T-helper 2 cell treated with Interferon-gamma antibody and Interleukin-4, amounts not matched to agents 100 ng/mL and 5 ng/mL, for 36 hours (primary cell): ENCODE measurements around the gene UNC80. TPM values are rescaled to one million over a fixed set of nuclear protein-coding genes. Genes with fewer than 3 reads are reported as not detected.

Source experiments
- intact Hi-C: fragments of 100-400 bp; cut with micrococcal nuclease; formaldehyde crosslinking; loops from one replicate; pipeline ENCODE4 v1.15.1; 2023
- total RNA-seq: library from RNA; stranded (reverse); gene quantifications from 2 replicates; pipeline ENCODE4 v1.2.3, GENCODE V29; 2022

The UNC80 gene
- total RNA-seq, 1 donor from 2014 or later = not detected

- intact Hi-C loops = loop anchor here (10.0 kb wide), 1 partner anchor 545 kb away; the partner anchor contains the start of gene MAP2
Observed at GRCh38 chr2:209969692-209970091, 198.1 kb downstream of the UNC80 start.

- intact Hi-C loops = no loop called here
Observed at GRCh38 chr2:209970271-209970670, 198.6 kb downstream of the UNC80 start.

DNA sequence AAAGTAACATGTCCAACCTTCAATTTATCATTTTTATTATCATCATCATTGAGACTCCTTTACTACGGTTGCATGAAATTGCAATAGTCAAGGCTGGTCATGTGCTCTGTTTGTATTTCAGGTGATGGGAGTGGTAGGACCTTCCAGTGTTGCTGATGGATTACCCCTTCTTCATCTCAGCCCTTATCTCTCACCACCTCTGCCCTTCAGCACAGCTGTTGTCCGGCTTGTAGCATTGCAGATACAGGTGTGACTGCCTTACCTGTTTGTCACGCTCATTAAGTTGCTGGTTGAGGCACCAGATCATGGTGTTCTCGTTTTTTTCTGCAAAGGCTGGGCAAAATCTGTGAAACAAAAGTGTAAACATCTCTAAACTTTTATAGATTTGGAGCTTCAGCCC lies 199.1 kb downstream of the UNC80 start:
- intact Hi-C loops = no loop called here

DNA sequence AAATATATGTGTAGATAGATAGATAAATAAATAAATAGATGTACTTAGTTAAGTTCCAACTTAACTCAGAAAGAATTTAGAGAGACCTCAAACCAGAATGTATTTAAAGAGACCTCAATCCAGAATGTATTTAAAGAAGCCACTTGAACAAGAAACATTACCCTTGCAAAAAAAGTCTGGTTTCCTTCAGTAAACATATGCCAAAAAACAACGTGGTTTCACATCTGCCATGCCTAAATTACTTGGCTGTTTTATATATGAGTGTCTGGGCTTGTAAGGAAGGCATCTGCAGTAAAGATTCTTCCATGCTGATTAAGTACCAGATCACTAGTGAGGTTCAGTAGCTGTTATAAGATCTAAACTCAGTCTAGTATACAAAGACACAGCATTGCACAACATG lies 201.7 kb downstream of the UNC80 start:
- intact Hi-C loops = no loop called here

- intact Hi-C loops = no loop called here
Observed at GRCh38 chr2:209974576-209974975, 202.9 kb downstream of the UNC80 start.

GRCh38 chr2:209976698-209977385 lies 205.2 kb downstream of the UNC80 start:
- intact Hi-C loops = loop anchor here (1.0 kb wide), 2 partner anchors 218 to 222 kb away; no protein-coding TSS in a partner anchor

DNA sequence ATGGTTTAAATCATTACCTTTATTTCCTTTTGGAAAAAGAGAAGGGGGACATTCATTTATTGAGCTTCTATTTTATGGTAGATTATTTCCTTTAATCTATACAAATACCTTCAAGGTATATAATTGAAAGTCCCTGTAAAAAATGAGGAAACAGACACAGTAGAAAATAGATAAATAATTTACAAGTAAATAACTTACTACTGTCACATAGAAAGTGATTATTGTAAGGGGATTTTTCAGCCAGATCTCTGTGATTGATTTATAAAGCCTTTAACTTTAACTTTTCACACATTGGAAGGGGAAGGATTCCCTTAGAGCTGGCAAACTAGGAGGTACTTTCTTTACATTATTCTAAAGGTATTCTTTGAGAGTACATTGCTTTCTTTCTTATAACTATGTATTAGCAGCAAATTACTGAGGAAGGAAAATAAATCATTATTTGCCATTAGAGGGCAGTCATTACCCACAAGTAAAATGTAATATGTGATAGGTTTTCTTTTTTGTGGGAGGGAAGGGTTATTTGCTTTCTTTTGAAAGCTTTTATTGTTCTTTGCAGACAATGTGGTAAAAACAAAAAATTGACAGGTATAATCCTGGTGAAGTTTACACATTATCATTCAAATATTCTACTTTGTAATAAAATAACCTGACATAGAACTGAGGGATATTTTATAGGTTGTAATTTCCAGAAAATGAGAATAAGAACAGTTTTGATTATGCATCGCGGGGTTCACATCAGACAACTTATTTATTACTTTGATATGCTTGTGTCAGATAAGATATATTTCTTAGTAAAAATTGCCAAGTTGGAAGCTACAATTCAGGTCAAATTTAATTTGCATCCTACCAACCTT lies 206.0 kb downstream of the UNC80 start:
- intact Hi-C loops = loop anchor here (1.0 kb wide), 2 partner anchors 218 to 222 kb away; no protein-coding TSS in a partner anchor

DNA sequence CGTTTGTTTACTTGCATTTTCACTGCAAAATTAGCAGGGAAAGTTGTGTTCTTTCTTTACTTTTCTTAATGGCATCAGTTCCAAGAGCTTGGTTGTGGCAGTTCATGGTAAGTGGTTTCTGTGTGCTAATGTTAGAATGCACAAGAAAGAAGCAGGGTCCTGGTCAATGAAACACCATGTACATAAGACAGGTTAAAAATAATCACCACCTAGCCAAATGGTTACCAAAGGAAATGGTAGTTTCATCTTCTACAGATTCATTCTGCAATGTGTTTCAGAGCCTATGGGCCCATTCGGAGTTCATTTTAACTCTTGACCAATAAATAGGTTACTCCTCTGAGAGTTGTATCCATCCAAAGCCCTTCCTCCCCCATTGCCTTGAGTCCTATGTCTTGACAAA lies 212.7 kb downstream of the UNC80 start:
- intact Hi-C loops = no loop called here

- intact Hi-C loops = no loop called here
Observed at GRCh38 chr2:209985874-209986273, 214.2 kb downstream of the UNC80 start.

GRCh38 chr2:209986415-209986814 lies 214.8 kb downstream of the UNC80 start:
- intact Hi-C loops = no loop called here

DNA sequence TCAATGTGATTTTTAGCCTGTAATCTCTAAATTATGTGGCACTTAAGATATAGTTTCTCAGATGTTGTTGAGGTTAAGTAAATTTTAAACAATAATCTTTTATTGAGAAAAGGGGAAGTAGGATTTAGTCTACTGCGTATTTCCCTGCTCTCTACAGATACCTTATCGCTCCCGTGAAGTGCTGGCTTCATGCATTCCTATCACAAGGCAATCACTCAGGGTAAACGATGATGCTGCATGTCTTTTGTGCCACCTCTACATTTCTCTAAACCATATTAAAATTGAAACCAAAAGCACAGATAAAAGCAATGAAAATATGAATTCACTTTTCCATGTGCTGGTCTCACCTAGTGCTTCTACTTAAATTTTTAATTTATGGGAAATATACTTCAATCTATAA lies 216.4 kb downstream of the UNC80 start:
- intact Hi-C loops = no loop called here

DNA sequence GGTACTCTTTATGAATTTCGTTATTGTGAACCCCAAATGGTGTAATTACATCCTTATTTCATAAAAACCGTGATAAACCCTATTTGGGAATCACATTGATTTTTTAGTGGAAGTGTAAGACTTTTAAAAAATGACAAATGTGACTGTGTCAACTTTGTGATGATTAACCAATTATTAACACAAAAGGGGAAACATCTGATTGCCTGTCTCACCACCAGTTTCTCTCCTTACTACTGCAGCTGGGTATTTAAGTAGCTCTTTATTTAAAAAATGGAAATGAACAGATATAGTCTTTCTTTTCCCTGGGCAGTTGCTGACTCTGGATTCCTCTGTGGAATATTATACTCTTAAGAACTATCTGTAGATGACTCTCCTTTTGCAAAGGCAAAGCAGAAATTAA lies 219.2 kb downstream of the UNC80 start:
- intact Hi-C loops = no loop called here

- intact Hi-C loops = no loop called here
Observed at GRCh38 chr2:209993968-209994367, 222.3 kb downstream of the UNC80 start.

DNA sequence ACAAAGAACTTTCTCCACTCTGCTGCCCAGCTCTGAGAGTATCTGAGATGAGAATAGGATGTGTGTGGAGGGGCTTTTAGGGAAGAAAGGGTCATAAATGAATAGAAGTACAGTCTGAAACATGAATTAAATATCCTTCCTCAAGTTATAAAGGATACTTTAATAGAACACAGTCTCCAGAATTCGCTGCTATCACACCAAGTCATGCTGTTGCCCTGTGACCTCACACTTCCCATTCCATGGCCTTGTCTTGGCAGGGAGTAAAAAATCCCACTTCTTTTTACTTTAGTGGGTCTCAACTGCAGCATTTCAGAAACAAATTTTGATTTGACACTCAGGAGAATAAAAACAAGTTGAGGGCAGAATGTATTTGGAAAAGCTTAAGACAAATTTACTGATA lies 227.0 kb downstream of the UNC80 start:
- intact Hi-C loops = no loop called here

DNA sequence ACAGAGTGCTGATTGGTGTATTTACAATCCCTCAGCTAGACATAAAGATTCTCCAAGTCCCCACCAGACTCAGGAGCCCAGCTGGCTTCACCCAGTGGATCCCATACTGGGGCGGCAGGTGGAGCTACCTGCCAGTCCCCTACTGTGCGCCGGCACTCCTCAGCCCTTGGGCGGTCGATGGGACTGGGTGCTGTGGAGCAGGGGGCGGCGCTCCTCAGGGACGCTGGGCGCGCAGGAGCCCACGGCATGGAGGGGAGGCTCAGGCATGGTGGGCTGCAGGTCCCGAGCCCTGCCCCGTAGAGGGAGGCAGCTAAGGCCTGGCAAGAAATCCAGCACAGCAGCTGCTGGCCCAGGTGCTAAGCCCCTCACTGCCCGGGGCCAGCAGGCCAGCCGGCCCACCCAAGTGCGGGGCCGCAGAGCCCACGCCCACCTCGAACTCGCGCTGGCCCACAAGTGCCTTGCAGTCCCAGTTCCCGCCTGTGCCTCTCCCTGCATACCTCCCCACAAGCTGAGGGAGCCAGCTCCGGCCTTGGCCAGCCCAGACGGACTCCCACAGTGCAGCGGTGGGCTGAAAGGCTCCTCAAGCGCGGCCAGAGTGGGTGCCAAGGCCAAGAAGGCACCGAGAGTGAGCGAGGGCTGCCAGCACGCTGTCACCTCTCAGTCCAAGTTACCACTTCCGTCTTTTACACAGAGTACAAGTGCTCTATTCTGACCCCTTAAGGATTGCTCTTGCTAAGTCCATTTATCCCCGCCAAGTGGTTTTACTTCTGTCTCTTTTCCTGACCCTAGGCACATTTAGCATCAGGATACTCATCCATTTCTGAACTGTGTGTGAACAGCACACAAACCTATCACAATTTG lies 229.1 kb downstream of the UNC80 start:
- intact Hi-C loops = loop anchor here (10.0 kb wide), 1 partner anchor 1976 kb away; the partner anchor contains the start of gene PLEKHM3

DNA sequence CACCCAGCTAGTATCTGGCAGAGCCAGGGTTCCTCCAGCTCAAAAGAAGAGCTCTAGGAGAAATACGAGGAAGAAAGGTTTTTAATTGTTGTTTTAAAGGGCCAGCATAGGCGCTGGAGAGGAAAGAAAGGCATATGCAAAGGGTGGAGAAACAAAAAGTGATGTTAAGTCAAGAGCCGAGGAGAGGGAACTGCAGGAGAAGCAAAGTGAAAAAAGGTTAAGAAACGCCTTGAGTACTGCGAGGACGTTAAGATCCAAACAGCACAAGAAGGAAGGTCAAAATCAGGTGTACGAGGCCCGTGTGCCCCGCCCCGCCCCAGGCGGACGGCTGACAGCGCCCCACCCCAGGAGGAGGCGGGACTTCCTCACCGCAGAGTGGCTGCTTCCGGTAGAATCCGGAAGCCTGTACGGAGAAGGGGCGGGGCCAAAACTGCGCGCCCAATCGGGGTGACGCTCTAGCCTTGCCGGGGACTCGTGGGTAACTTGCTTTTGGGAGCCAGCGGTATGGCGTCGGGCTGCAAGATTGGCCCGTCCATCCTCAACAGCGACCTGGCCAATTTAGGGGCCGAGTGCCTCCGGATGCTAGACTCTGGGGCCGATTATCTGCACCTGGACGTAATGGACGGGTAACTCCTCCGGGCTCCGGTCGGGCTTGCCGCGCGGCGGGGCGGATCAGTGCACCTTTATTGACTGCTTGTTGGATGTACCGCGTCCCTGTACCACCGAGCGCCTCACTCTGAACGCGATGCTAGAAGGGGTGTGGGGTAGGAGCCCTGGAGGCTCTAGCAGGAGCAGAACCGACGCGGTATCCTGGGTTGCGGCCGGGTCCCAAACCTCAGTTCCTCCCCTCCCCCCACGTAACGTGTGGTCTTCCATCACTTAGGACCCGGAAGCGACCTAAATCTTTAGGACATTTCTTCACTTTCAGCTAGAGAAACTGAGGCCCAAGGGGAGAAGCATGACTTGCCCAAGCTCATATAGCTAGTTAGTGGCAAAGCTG lies 230.8 kb downstream of the UNC80 start, which contains the start of gene RPE:
Gene RPE, plus strand, starts transcription at position 481 of the 1,000 bp plus-strand sequence. Its CDS starts 24 bp downstream, at position 505.
- intact Hi-C loops = loop anchor here (1.0 to 10.0 kb wide), 4 partner anchors 168 to 1978 kb away; partner anchors contain the start of genes LANCL1, PIKFYVE and PLEKHM3

GRCh38 chr2:210003359-210003758 lies 231.7 kb downstream of the UNC80 start:
- intact Hi-C loops = loop anchor here (10.0 kb wide), 1 partner anchor 1979 kb away; the partner anchor contains the start of gene PLEKHM3

GRCh38 chr2:210004881-210005280 lies 233.2 kb downstream of the UNC80 start:
- intact Hi-C loops = loop anchor here (10.0 kb wide), 1 partner anchor 1980 kb away; the partner anchor contains the start of gene PLEKHM3

DNA sequence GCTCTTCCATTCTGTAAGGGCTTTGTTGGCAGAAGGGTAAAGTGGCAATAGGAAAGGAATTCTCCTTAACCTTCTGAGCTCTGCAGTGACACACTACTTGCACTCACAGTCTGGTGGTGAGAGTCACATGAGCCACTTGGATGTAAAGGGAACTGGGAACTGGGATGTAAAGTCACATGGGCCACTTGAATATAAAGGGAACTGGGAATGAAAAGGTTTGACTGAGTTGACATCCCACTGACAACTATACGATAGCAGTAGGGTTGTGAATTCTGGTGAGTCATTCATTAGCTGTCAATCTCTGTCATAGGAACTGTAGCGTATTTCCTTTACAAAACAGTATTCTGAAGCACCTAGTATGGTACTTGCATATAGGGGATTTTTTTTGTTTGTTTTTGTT lies 236.3 kb downstream of the UNC80 start:
- intact Hi-C loops = loop anchor here (10.0 kb wide), 1 partner anchor 1983 kb away; the partner anchor contains the start of gene PLEKHM3
